Suprapubic skin (tissue), 4 donors: ENCODE results near the gene TNNI3K.

Experiments
- CTCF ChIP-seq, 2 donors: fragments of 200-600 bp in 1 of 2; fragments of 450-650 bp in 1 of 2; sonication (generic) in 1 of 2; IDR thresholded peaks; one replicate each; pipeline ENCODE4 v1.5.1; 2016 to 2019; ENCODE audit warnings: antibody characterized with exemption in 2 of 2, mild to moderate bottlenecking in 1 of 2, moderate library complexity in 1 of 2
- EP300 ChIP-seq: sonication (generic); formaldehyde crosslinking; IDR thresholded peaks from one replicate; pipeline ENCODE4 v1.6.1; 2017; ENCODE audit warnings: antibody characterized with exemption
- POLR2A ChIP-seq, 2 donors: fragments of 450-650 bp; IDR thresholded peaks; one replicate each; pipeline ENCODE4 v1.6.1; 2017; ENCODE audit warnings: antibody characterized with exemption in 2 of 2, mild to moderate bottlenecking in 2 of 2, moderate library complexity in 2 of 2
- POLR2AphosphoS5 ChIP-seq, 3 donors: sonication (generic); formaldehyde crosslinking; IDR thresholded peaks; one replicate each; pipeline ENCODE4 v1.6.1; 2017; ENCODE audit warnings: antibody characterized with exemption in 3 of 3

DNA sequence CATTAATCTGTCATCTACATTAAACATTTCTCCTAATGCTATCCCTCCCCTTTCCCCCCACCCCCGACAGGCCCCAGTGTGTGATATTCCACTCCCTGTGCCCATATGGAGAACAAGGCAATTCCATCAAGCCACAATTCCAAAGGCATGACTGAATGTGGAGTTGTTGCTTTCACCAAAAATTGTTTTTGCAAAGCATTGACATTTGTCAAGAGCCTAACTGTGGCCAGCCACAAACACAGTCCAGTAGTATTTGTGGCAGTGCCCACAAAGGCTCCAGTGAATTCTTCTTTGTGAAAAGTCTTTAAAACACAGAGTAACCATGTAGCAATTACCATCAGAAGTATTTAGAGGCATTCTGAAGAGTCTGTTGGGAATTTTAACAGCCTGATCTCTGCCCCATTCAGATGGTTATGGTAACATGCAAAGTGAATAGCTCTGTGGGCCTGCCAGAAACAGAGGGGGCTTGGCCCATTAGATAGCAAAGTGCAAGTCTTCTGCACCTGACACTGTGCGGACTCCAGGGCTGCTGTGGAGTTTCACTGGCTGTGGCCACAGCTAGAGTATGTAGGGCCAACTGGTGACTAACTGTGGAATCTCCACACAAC lies 288.8 kb downstream of the TNNI3K start:
- TF ChIP-seq CTCF (IDR thresholded peaks at IDR 0.05) (no peak), EP300 (no peak), POLR2AphosphoS5 (IDR thresholded peaks at IDR 0.05) (no peak), POLR2A (IDR thresholded peaks at IDR 0.05) (no peak)
